GM19438 (cell line): ENCODE results near the gene SVIP.
A peak's percentile ranks its signal among the peaks of the same experiment; 100 is the strongest.

Experiments
- ATAC-seq: cut with Tn5 transposase; IDR thresholded peaks from one replicate; pipeline ENCODE4 v1.9.1; 2021; ENCODE audit warnings: low read depth; ENCODE audit not compliant: unreplicated experiment

SVIP gene

DNA sequence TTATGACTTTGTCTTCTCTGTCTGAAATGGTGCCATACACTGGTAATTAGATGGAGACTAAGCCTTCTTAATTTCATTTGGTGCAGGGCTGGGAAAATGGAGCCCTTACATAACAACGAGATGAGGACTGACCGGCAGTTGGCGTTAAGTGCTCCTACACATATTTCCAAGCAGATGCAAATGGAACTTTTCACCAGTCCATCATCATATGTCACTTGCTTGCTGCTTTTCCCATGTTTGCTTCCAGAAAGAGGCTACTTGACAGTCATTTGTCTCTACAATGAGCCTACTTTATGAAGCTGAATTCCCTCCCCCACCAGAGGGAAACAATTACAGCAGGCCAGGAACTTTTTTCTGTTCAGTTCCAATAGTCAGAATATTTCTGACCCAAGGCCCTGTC, 32.6 kb downstream of the SVIP start:
- no peak for ATAC-seq

DNA sequence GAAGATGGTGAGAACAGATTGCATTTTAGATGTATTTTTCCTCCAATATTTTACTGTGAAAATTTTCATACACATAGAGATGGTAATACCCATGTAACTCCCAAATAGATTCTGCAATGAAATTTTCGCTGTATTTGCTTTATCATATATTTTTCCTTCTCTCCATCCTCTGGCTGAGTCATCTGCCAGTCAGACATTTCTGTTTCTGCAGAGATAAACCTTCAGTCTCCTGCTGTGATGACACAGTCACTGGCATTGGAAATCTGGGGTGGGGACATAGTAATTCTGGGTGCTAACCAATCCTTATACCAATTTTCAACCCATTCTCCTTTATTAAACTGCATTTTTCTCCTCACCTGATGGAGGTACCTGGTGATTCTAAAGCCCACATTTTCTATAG, 33.7 kb downstream of the SVIP start:
- ATAC-seq = no peak

DNA sequence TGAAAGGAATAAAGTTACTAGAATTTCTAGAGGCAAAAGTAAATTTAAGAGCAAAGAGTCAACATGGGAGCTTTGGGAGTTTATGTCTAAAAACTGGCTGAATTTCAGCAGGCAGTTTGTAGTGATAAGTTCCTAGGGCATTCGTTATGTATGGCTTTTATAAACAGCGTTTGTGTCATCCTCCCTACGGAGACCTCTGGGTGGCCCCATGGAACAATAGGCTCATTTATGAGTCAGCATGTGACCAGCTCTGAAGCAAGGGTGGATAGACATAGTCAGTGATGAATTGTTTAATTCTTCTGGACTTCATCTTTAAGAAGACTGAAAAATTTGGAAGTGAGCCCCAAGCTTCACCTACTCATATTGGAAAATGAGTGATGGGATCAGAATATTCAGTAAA, 37.1 kb downstream of the SVIP start:
- no peak for ATAC-seq

DNA sequence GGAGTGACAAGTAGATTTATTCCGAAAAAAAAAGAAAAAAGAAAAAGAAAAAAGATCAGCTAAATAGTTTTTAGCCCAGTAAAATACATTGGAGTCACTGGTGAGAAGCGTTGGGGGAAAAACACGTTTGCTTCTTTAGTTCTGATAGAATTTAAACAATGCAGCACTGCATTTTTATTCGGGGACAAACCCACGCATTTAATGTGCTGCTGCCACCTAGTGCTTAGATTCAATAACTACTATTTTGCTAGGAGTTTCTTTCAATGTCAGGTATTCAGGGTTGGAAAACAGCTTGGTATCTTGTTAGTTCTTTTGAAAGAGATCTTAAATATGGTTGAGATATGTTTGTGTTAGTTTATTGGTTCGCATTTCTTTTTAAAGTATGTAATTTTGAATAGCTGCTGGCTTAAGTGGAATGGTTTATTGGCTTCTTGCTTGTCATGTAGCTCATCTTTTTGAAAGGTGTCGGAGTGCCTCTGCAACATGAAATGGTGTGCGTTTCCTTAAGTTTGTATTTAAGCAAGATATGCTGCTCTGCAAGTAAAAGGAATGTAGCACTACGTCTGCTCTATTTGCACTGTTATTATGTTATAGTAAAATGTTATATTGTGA, 41.9 kb downstream of the SVIP start:
- peak; percentile 42 for ATAC-seq

DNA sequence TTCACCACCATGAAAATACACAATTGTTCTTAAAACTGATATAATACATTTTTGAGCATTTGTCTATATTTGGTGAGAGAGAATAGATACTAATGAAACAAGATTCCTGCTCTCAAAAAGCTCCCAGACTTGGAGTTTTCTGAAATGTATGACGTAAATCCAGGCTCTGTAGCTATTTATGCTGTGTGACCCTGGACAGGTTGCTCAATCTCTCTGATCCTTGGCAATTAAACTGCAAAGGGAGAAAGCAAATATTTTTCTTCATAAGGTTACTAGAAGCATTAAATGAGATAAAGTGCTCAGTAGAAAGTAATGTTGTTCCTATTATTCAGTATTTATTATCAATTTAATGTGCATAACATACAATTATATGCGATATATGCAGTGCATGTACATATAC, 42.5 kb downstream of the SVIP start:
- ATAC-seq = no peak

DNA sequence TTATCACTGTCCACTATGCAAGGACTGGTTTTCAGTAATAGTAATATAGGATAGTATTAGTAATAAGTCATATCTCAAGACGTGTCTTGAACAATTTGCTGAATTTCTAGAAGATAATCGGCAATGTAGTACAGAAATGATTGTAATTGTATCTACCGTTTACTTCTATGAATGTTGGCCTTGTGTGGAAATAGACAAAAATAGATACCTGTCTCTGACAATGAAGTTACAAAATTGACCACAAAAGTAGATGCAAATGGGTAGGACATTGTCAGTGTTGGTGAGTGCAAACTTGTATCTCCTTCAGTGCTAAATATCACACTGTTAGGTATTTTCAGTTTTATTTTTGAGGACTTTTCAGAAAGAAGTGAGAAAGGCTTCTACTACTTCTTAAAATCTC, 43.1 kb downstream of the SVIP start:
- peak; percentile 95 for ATAC-seq

DNA sequence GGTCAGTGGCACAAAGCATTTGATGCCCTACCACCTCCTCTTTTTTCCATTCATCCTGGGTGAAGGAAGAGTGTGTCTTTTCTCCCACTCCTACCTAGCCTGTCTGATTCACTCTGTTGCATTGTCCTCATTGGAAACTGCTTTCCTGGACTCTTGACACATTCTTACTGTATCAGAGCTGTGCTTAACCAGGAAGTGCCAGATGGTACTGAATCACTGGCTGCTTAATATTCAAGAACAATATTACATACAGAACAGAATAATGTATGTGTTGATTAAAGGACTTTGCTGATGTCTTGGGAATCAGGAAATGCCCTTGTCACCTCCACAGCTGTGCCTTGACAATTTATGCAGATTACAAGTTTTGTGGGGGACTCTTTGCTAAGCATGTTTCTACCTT, 44.4 kb downstream of the SVIP start:
- ATAC-seq = no peak

DNA sequence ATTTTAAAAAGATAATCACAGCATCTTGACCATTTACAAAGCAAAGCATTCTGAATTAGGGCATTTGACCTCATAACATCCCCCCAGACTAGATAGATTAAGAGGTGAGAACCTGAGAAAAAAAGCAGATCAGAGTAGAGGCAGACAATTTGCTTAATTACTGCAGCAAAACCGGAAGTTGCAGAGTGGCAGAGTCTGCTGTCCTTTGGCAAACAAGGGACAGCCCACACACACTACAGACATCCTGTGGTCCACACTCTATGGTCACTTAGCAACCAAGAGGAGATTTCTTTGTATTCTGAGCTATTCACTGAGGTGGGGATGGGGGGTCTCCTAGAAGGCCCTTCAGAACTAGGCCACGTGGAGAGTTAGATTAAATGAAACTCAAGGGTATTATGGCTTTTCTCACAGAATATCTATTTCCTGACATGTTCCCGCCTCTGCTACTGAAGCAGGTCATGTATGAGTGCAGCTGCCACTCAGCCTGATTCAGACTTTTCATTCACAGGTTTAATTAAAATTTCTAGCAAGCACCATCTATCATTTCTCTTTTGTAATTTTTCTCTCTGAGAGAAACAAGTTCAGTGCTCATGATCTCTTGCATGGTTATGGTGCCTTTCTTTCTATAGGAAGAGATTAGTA, 48.5 kb downstream of the SVIP start:
- peak; percentile 80 for ATAC-seq

DNA sequence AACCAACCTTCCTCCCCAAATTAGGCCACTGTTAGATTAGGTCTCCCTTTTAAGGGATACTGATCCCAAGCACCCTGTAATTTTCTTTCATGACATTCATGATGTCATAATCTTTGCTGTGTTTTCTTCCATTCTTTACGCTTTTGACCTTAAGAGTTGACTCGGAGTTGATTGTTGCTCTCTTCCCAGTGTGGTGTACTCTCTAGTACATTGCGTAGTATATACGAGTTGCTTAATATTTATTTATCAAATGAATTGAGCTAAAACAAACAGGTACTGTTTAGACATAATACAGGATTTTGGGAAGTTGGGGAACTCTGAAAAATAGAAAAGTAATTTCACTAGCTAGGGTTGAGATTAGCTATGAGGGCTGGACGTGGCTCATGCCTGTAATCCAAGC, 49.8 kb downstream of the SVIP start:
- no peak for ATAC-seq

DNA sequence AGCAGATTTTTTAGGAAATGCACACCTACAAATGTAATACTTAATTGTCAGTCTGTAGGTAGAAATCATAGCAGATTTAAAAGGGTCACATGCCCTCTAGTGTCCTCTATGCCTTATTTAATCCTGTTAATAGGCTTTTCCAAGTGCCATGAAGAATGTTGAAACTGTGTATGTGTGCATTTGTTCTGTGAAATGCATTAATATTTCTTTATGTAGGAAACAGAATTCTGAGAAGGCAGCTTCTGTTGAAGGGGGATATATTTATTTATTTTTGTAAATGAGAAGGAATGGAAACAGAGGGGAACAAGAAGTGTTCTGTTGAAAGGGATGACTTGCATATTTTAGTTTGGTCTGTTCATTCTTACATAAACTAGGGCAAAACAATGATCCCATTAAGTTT, 51.0 kb downstream of the SVIP start:
- no peak for ATAC-seq

DNA sequence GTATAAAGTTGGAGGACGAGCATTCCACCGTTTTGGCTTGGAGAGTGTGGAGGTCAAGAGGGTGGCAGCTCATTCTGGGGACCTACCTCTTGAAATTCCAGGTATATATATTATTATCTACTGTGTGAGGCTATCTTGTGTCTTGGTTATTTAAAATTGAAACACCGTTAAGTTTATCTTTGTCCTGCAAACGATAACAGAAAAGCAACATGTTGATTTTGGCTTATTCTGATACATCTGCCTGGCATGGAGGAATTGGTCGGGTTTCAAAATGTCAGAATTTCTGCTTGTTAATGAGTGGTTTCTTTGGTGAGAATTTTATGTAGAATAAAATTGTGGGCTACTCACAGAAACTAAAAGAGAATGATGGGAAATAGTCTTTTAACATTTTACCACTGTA, 54.4 kb downstream of the SVIP start:
- ATAC-seq = no peak

DNA sequence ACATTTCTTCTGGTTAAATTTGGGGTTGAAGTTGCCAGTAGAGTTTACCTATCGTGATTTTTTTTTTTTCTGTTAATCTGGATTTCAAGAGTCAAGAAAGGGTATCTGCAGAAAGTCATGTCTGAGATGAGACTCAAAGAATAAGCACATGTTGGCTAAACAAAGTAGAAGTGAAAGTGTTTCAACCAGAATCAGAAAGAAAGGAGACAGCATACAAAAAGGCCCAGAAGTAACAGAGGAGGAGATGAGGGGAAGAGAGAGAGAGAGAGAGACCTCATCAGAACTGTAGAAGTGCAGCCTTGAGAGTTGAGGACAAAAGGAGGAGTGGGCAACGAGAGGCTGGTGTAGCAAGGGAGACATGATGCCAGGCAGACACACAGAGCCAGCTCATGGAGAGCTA, 54.9 kb downstream of the SVIP start:
- peak; percentile 45 for ATAC-seq

DNA sequence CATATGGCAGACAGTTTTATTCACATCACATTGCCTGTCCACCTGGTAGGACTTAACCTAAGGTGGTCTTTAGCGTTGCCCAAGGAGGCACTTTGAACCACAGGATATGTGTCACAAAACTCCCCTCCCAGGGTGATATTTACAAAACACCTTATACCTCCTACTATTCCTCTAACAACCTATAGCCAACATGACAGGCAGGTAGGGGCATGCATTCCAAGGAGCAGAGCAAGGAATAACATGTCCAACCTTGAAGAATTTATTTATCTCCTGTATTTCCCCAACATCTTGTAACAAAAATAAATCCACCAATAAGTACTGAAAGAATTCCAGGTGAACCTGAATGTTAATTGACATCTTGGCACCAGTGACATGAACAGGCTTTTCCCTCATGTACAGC, 60.5 kb downstream of the SVIP start:
- ATAC-seq = no peak
